Measurements from ENCODE around the gene SCN5A.

DNA sequence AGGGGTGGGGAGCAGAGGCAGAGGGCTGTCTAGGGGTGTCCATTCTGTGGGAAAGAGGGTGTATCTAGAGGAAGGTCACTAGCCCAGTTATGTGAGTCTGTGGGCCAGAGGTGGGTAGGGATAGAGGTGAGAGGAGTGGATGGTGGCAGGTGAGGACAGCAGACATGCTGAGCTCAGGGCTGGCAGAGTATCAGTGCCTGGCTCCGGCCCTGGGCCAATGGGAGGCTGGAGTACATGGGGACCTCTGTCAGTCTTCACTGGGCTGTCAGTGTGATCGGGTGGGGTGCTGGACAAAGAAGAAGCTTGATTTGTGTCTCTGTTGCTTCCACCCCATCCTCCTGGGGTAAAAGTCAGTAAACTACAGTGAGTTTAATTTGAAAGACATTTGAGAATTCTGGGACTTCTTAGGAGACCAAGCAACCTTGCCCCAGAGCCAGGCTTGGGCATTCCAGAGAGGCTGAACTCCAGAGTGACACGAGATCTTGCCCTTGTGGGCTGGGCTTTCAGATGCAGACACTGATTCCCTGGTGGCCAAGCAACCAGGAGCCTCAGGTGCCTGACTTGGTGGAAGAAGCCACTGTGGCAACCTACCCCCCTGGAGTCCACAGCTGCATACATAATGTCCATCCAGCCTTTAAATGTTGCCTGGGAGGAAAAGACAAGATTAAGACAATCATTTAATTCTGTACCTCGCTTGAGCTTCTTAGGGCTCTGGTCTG lies 92.7 kb downstream of the SCN5A start:
- TF ChIP-seq EZH2phosphoT487 (IDR thresholded peaks at IDR 0.05; ENCODE audit: low read depth, severe bottlenecking, unreplicated experiment), result no peak
- TF ChIP-seq, protein P1, sequence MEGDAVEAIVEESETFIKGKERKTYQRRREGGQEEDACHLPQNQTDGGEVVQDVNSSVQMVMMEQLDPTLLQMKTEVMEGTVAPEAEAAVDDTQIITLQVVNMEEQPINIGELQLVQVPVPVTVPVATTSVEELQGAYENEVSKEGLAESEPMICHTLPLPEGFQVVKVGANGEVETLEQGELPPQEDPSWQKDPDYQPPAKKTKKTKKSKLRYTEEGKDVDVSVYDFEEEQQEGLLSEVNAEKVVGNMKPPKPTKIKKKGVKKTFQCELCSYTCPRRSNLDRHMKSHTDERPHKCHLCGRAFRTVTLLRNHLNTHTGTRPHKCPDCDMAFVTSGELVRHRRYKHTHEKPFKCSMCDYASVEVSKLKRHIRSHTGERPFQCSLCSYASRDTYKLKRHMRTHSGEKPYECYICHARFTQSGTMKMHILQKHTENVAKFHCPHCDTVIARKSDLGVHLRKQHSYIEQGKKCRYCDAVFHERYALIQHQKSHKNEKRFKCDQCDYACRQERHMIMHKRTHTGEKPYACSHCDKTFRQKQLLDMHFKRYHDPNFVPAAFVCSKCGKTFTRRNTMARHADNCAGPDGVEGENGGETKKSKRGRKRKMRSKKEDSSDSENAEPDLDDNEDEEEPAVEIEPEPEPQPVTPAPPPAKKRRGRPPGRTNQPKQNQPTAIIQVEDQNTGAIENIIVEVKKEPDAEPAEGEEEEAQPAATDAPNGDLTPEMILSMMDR (IDR thresholded peaks at IDR 0.05; ENCODE audit: poor library complexity), result no peak

Measured in hepatocyte (in vitro differentiated cells).